ENCODE results near the gene PRAMEF5.
"Not testable (repeated sequence)": the region's sequence is repeated elsewhere in the genome, so short reads cannot be mapped to it uniquely, and the experiment has no call there.

Gene PRAMEF5

DNA sequence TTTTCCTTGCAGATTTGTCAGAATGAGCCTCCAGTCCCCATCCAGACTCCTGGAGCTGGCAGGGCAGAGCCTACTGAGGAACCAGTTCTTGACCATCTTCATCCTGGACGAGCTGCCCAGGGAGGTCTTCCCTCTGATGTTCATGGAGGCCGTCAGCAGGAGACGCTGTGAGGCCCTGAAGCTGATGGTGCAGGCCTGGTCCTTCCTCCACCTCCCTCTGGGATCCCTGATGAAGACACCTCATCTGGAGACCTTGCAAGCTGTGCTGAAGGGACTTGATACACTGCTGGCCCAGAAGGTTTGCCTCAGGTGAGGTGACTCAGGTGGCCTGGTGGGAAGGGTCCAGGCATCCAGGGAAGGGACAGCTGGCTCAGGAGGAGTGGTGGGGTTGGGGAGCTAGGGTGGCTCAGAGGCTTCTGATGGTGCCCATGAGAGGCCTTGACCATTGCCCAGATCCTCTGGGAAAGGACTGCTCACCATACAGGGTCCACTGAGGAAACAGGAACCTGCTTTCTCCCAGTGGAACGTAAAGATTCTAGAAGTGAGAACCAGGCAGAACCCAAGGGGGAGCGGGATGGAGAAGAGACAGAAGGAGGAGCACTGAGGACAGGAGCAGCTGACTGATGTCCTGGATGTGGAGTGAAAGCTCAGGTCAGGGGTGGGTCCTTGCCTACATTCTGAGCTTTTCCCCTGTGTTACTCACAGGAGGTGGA lies 8.0 kb upstream of the PRAMEF5 start:
- H3K27ac ChIP-seq, result not testable (repeated sequence)

DNA sequence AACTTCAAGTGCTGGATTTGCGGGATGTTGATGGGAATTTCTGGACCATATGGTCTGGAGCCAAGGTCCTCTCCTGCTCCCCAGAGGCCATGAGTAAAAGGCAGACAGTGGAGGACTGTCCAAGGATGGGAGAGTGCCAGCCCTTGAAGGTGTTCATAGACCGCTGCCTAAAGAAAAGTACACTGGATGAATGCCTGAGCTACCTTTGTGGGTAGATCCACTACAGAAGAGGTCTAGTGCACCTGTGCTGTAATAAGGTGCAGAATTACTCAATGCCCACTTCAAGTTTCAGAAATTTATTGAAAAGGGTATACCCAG lies 7.5 kb upstream of the PRAMEF5 start:
- H3K27ac ChIP-seq, result not testable (repeated sequence)

- not testable (repeated sequence) for H3K27ac ChIP-seq
Measured at GRCh38 chr1:13247122-13247521, 6.9 kb upstream of the PRAMEF5 start.

DNA sequence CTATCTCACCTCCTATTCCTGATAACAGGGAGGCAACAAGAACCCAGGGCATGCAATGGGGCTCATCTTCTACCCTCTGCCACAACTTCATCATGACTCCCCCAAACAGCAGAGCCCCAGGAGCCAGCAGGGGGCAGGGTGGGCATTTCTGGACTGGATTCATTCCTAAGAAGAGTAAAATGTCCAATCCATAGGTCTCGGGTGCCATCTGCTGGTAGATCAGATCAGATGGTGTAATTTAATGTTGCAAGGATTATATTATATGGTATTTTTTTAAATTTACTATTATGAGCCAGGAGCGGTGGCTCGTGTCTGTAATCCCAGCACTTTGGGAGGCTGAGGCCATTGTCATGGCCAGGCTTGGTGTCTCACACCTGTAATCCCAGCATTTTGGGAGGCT lies 11.1 kb downstream of the PRAMEF5 start:
- not testable (repeated sequence) for H3K27ac ChIP-seq

GRCh38 chr1:13277016-13277415 lies 23.0 kb downstream of the PRAMEF5 start:
- H3K27ac ChIP-seq, result not testable (repeated sequence)

DNA sequence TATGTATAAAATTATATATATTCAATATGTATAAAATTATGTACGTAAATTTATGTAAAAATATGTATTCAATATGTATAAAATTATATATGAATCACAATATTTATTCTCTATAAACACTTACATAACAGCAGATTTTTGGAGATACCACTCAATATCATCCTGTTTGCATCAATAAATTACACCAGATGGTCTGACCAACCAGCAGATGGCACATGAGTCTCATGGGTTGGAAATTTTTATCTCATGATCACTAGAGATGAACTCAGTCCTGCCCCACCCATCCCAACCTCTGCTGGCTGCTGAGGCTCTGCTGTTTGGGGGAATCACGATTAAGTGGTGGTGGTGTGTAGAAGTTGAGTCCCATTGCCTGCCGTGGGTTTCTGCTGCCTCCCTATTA lies 25.6 kb downstream of the PRAMEF5 start:
- not testable (repeated sequence) for H3K27ac ChIP-seq

DNA sequence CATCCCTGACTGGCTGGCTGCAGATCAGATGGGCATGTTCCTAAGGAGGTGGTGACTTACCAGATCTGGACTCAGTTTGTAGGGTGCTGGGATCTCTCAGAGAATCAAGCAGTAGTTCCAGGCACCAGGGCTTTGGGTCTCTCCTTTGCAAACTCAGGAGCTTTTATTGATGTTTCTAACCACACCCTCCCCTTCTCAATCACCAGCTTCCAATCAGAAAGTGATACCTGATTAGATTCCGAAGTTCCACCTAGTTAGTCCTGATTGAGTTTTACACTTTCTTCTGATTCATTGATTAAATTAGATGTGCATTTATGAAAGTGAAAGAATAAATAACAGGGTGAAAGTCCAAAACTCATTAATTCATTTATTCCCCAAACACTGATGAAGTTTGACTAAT lies 31.0 kb downstream of the PRAMEF5 start, which contains the start of gene PRAMEF8:
TSS of gene PRAMEF8 (minus strand) at position 101 of the 400 bp plus-strand sequence. CDS start 1,046 bp downstream, outside the sequence.
- H3K27ac ChIP-seq, result not testable (repeated sequence)

- H3K27ac ChIP-seq, result not testable (repeated sequence)
Measured at GRCh38 chr1:13289030-13289429, 35.0 kb downstream of the PRAMEF5 start.

DNA sequence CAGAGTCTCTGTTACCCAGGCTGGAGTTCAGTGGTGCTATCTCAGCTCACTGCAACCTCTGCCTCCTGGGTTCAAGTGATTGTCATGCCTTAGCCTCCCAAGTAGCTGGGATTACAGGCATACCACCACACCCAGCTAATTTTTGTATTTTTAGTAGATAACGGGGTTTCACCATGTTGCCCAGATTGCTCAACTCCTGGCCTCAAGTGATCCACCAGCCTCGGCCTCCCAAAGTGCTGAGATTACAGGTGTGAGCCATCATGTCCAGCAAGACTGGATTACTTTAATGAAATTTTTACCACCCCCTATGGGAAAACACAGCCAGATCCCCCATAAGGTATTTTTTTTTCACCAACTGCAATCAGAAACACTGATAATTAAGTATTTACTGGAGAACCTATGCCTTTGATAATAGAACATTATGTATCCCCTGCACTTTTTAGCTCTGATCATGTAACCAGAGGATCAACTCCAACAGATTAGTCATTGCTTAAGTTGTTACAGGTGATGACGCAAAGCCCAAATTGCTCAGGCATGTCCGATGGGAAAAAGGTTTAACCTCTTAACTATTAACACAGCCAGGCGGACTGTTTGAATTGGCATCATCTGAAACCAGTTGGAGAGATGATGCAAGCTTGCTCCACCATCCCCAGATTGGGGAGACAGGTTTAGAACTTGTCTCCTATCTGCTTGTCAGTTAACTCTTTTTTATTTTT lies 43.4 kb downstream of the PRAMEF5 start:
- H3K27ac ChIP-seq, result not testable (repeated sequence)

DNA sequence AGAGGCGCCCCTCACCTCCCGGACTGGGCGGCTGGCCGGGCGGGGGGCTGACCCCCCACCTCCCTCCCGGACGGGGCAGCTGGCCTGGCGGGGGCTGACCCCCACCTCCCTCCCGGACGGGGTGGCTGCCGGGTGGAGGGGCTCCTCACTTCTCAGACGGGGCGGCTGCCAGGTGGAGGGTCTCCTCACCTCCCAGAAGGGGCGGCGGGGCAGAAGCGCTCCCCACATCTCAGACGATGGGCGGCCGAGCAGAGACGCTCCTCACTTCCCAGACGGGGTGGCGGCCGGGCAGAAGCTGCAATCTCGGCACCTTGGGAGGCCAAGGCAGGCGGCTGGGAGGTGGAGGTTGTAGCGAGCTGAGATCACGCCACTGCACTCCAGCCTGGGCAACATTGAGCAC lies 44.7 kb downstream of the PRAMEF5 start:
- H3K27ac ChIP-seq, result not testable (repeated sequence)

- not testable (repeated sequence) for H3K27ac ChIP-seq
Measured at GRCh38 chr1:13302197-13302596, 48.2 kb downstream of the PRAMEF5 start.

- H3K27ac ChIP-seq, result not testable (repeated sequence)
Measured at GRCh38 chr1:13303239-13303638, 49.2 kb downstream of the PRAMEF5 start, which contains the start of gene PRAMEF33. Gene PRAMEF33 (plus strand): TSS chr1:13303539. CDS start chr1:13305955, 2,416 bp downstream.
